ENCODE measurements around the gene GSTM2. TPM values are rescaled to one million over a fixed set of nuclear protein-coding genes. Genes with fewer than 3 reads are reported as not detected.
A peak's percentile ranks its signal among the peaks of the same experiment; 100 is the strongest.

Gene GSTM2
- total and polyA plus RNA-seq, 2 of the 4 experiments (the other 2 are of a cell fraction) = 10.2 to 85.5 TPM

- no peak overlapping the region for H4K8ac ChIP-seq (ENCODE audit: low read depth in 2 of 2, low read length in 2 of 2)
- 0 out of 2 replicates have a peak overlapping the region, but pooled peaks have one; percentile 22 for H2BK20ac ChIP-seq (ENCODE audit: low read depth, low read length)
- H4K5ac ChIP-seq (ENCODE audit: low read depth, low read length) = no peak overlapping the region
- H3K9ac ChIP-seq (ENCODE audit: low read depth, low read length) = no peak overlapping the region
- TF ChIP-seq CEBPB (IDR thresholded peaks at IDR 0.05; ENCODE audit: low read depth, low read length) = no peak
- no peak for TF ChIP-seq RCOR1 (IDR thresholded peaks at IDR 0.05; ENCODE audit: insufficient replicate concordance, low read length)
- no peak for TF ChIP-seq MXI1 (IDR thresholded peaks at IDR 0.05; ENCODE audit: borderline replicate concordance, low read depth, low read length)
- TF ChIP-seq SMC3 (IDR thresholded peaks at IDR 0.05; ENCODE audit: low read depth, low read length) = no peak
- TF ChIP-seq POLR2A (IDR thresholded peaks at IDR 0.05; ENCODE audit: low read depth, low read length) = no peak
- WGBS, 2 experiments (ENCODE audit: extremely low coverage in 2 of 2, insufficient read length in 1 of 2) = 97% methylated on average over 14 of the region's 14 CpGs; no CpG with 5 or more reads in 1 of the 2 experiments
- H3K79me1 ChIP-seq (ENCODE audit: low read depth in 1 of 2, low read length in 2 of 2) = peaks cover 26 to 41% of the 10 kb centered on the region in 2 experiments; a peak in 3 of 4 replicates
- no peak overlapping the region for H3K4me2 ChIP-seq (ENCODE audit: low read depth, low read length)
- H3K27ac ChIP-seq (ENCODE audit: insufficient read depth, low read length) = no peak overlapping the region
- no peak overlapping the region for H3K14ac ChIP-seq (replicated peaks; ENCODE audit: low read depth, low read length)
- peak overlapping the region; percentile 42 for H2AK9ac ChIP-seq (replicated peaks; ENCODE audit: low read depth, low read length, poor library complexity)
- BruUV-seq (replicated peaks) = no TSS peak
- ChIA-PET POLR2A (ENCODE audit: unreplicated experiment) (interaction anchor here (0.6 kb wide), 1 partner anchor 82 kb away, joined by 3 read pairs; no protein-coding TSS in a partner anchor), CTCF (interaction anchor here (1.0 to 1.2 kb wide), 2 partner anchors 11 to 85 kb away, joined by 4 to 6 read pairs; partner anchors contain the start of genes AMPD2 and GNAT2)
- no peak overlapping the region for H3K23ac ChIP-seq (ENCODE audit: low read depth, low read length)
- H3K27me3 ChIP-seq (ENCODE audit: control insufficient read depth, insufficient read depth, low read length) = no peaks in the 10 kb centered on the region
- H3K9me1 ChIP-seq (ENCODE audit: insufficient read depth, low read length) = no peaks in the 10 kb centered on the region
- no peak overlapping the region for H2BK120ac ChIP-seq (ENCODE audit: low read depth, low read length)
- no peak overlapping the region for H2BK15ac ChIP-seq (ENCODE audit: low read depth, low read length)
- H3K56ac ChIP-seq (ENCODE audit: extremely low read depth, insufficient read depth, low read length) = no peak overlapping the region
- ATAC-seq (ENCODE audit: low read depth) (no peak), DNase-seq (no peak)
- no peak overlapping the region for H4K91ac ChIP-seq (ENCODE audit: insufficient read depth, low read depth, low read length)
- peak overlapping the region; percentile 63; the same call in 1 of the 2 replicates for H2AK5ac ChIP-seq (ENCODE audit: low read depth, low read length)
- no peaks in the 10 kb centered on the region for H3K9me3 ChIP-seq (ENCODE audit: control insufficient read depth, insufficient read depth, low read length)
- no peak overlapping the region for H3K4me3 ChIP-seq (ENCODE audit: insufficient read depth, low read depth, low read length)
- peaks cover 3% of the 10 kb centered on the region for H3K4me1 ChIP-seq (ENCODE audit: control insufficient read depth, insufficient read depth, low read length)
- no peak overlapping the region for H2BK5ac ChIP-seq (ENCODE audit: low read depth, low read length, poor library complexity, severe bottlenecking)
- no peak overlapping the region for H3K4ac ChIP-seq (ENCODE audit: low read depth, low read length)
- intact Hi-C loops (cut with micrococcal nuclease) = no loop called here
- H3K36me3 ChIP-seq (ENCODE audit: control insufficient read depth, insufficient read depth, low read length) = peaks cover 64% of the 10 kb centered on the region
- H2AFZ ChIP-seq (replicated peaks; ENCODE audit: low read length, poor library complexity) = peak overlapping the region; percentile 41
- no peak overlapping the region for H3K18ac ChIP-seq (ENCODE audit: low read depth, low read length)
- H4K20me1 ChIP-seq (ENCODE audit: insufficient read depth, low read length) = peaks cover 15% of the 10 kb centered on the region
- in situ Hi-C loops (cut with MboI; ENCODE audit: low sequenced_read_pairs) = no loop called here
- dilution Hi-C loops (cut with HindIII; ENCODE audit: low sequenced_read_pairs, unreplicated experiment) = no loop called here
Observed at GRCh38 chr1:109630898-109631512, 36.9 kb upstream of the GSTM2 start.
